AML-193 (cell line): ENCODE measurements around the gene ZNF22.

ENCODE experiments used
- DNase-seq, 2 experiments: peaks; one replicate each; lab custom pipeline; 2025; lab: John Stamatoyannopoulos, UW

Gene ZNF22

GRCh38 chr10:44977287-44978212, 23.2 kb upstream of the ZNF22 start:
- DNase-seq = no peak

- no peak for DNase-seq
These were observed 22.5 kb upstream of the ZNF22 start for GRCh38 chr10:44978213-44978569.

- DNase-seq = no peak
These were observed 22.0 kb upstream of the ZNF22 start, which contains the start of gene DEPP1 for GRCh38 chr10:44978570-44979280. DEPP1 (minus strand) TSS chr10:44978809; CDS start chr10:44978030, 779 bp downstream.

GRCh38 chr10:44979281-44980191, 21.2 kb upstream of the ZNF22 start:
- no peak for DNase-seq

GRCh38 chr10:44980309-44981171, 20.2 kb upstream of the ZNF22 start:
- DNase-seq = no peak

GRCh38 chr10:44981172-44982113, 19.3 kb upstream of the ZNF22 start:
- DNase-seq = no peak

- no peak for DNase-seq
These were observed 18.6 kb upstream of the ZNF22 start for GRCh38 chr10:44982114-44982460.

GRCh38 chr10:44982496-44982895, 18.2 kb upstream of the ZNF22 start:
- DNase-seq = no peak

GRCh38 chr10:44983066-44983894, 17.4 kb upstream of the ZNF22 start:
- no peak for DNase-seq

- DNase-seq = no peak
These were observed 16.8 kb upstream of the ZNF22 start for GRCh38 chr10:44983895-44984278.

GRCh38 chr10:44984671-44985101, 16.0 kb upstream of the ZNF22 start:
- no peak for DNase-seq

- no peak for DNase-seq
These were observed 15.5 kb upstream of the ZNF22 start for GRCh38 chr10:44985175-44985681.

GRCh38 chr10:44986179-44986578, 14.5 kb upstream of the ZNF22 start:
- no peak for DNase-seq

- DNase-seq = no peak
These were observed 14.1 kb upstream of the ZNF22 start for GRCh38 chr10:44986670-44987069.

- DNase-seq = no peak
These were observed 11.7 kb upstream of the ZNF22 start for GRCh38 chr10:44988957-44989585.

GRCh38 chr10:44989597-44990301, 11.0 kb upstream of the ZNF22 start:
- no peak for DNase-seq

- DNase-seq = no peak
These were observed 10.4 kb upstream of the ZNF22 start for GRCh38 chr10:44990302-44990655.

GRCh38 chr10:44990965-44991364, 9.8 kb upstream of the ZNF22 start:
- DNase-seq = no peak
